ENCODE measurements around the gene KIR2DL3.
"Not testable (repeated sequence)": the region's sequence is repeated elsewhere in the genome, so short reads cannot be mapped to it uniquely, and the experiment has no call there.

Gene KIR2DL3

DNA sequence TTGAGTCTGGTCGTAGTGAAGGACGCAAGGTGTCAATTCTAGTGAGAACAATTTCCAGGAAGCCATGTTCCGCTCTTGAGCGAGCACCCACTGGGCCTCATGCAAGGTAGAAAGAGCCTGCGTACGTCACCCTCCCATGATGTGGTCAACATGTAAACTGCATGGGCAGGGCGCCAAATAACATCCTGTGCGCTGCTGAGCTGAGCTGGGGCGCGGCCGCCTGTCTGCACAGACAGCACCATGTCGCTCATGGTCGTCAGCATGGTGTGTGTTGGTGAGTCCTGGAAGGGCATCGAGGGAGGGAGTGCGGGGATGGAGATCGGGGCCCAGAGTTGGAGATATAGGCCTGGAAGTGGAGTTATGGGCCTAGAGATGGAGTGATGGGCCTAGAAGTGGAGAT is at the start of gene KIR2DL3:
Gene KIR2DL3 (plus strand): TSS at position 208 of the 400 bp plus-strand sequence. CDS start 33 bp downstream, at position 241.
- H3K27ac ChIP-seq; POLR2A ChIA-PET (ENCODE audit: low non-redundant PET); CTCF ChIA-PET; DNase-seq (ENCODE audit: low spot score): not testable (repeated sequence)

GRCh38 chr19:54691582-54692297 is 46.6 kb upstream of the KIR2DL3 start:
- TF ChIP-seq CTCF (conservative IDR thresholded peaks at IDR 0.05; ENCODE audit: low read depth): no peak
- ChIA-PET POLR2A (ENCODE audit: low non-redundant PET) (no interaction called here), CTCF (no interaction called here)
- no peak for DNase-seq (ENCODE audit: low spot score)
- H3K27ac ChIP-seq: no peak overlapping the region

- no peak for TF ChIP-seq CTCF (conservative IDR thresholded peaks at IDR 0.05; ENCODE audit: low read depth)
- no peak overlapping the region for H3K27ac ChIP-seq
- ChIA-PET CTCF (no interaction called here), POLR2A (ENCODE audit: low non-redundant PET) (no interaction called here)
- no peak for DNase-seq (ENCODE audit: low spot score)
These were observed 46.1 kb upstream of the KIR2DL3 start for GRCh38 chr19:54692298-54692615.

DNA sequence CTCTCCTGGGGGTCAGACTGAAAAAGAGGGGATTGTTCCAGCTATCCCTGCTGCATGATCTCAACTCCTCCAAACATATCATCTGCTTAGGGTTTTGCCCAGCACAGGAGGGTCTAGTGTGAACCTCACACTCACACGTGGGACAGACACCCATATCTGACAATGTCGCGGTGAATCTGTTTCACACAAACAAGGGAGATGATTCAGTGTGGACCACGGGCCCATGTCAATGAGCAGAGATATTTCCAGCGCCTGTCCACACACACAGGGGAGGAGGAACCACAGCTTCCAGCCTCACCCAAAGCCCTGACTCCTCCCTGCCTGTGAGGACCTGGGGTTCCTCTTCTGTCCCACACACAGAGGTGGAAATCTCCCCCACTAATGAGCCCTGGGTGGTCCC is 43.7 kb upstream of the KIR2DL3 start:
- ChIA-PET CTCF (interaction anchor here (0.6 kb wide), 1 partner anchor 40 kb away, joined by 3 read pairs; no protein-coding TSS in a partner anchor), POLR2A (ENCODE audit: low non-redundant PET) (no interaction called here)
- no peak for TF ChIP-seq CTCF (conservative IDR thresholded peaks at IDR 0.05; ENCODE audit: low read depth)
- DNase-seq (ENCODE audit: low spot score): no peak
- no peak overlapping the region for H3K27ac ChIP-seq

DNA sequence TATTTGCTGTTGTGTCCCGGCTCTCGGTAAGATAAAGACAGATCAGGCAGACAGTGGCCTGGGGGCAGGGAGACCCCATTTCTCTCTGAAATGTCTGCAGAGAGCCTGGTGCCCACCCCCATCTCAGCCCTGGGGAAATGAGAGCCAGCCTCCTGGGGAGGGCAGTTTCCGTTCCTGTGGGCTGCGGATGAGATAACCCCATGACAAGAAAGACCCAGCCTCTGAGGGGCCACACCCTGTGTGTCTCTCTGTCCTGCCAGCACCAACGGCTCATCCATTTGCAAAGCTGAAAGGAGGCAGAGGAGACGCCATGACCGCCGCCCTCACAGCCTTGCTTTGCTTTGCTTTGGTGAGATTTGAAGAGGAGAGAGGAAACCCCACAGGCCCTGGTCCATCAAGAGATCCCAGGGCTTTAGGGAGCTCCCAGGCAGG is 42.2 kb upstream of the KIR2DL3 start:
- ChIA-PET POLR2A (ENCODE audit: low non-redundant PET) (no interaction called here), CTCF (no interaction called here)
- TF ChIP-seq CTCF (conservative IDR thresholded peaks at IDR 0.05; ENCODE audit: low read depth): no peak
- DNase-seq (ENCODE audit: low spot score): no peak
- no peak overlapping the region for H3K27ac ChIP-seq

- ChIA-PET CTCF (no interaction called here), POLR2A (ENCODE audit: low non-redundant PET) (no interaction called here)
- DNase-seq (ENCODE audit: low spot score): no peak
- H3K27ac ChIP-seq: no peak overlapping the region
- TF ChIP-seq CTCF (conservative IDR thresholded peaks at IDR 0.05; ENCODE audit: low read depth): no peak
These were observed 41.5 kb upstream of the KIR2DL3 start for GRCh38 chr19:54696766-54697165.

DNA sequence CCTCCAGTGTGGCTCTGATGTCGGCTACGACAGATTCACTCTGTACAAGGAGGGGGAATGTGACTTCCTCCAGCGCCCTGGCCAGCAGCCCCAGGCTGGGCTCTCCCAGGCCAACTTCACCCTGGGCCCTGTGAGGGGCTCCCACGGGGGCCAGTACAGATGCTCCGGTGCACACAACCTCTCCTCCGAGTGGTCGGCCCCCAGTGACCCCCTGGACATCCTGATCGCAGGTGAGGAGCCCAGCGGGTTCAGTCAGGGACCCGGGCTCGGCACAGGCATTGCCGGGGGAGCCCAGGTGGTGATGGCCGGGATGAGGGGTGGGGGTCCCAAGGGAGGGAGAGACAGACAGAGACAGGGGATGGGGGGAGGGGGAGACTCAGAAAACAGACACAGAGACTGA is 40.6 kb upstream of the KIR2DL3 start:
- DNase-seq (ENCODE audit: low spot score); H3K27ac ChIP-seq; CTCF ChIA-PET; POLR2A ChIA-PET (ENCODE audit: low non-redundant PET): not testable (repeated sequence)

- ChIA-PET POLR2A (ENCODE audit: low non-redundant PET) (no interaction called here), CTCF (no interaction called here)
- TF ChIP-seq CTCF (conservative IDR thresholded peaks at IDR 0.05; ENCODE audit: low read depth): no peak
- H3K27ac ChIP-seq: no peak overlapping the region
- no peak for DNase-seq (ENCODE audit: low spot score)
These were observed 33.4 kb upstream of the KIR2DL3 start for GRCh38 chr19:54704928-54705327.

Measured in RWPE1 (cell line).